NCI-H2081 (cell line): Measurements from ENCODE around the gene SSBP2.
A peak's percentile ranks its signal among the peaks of the same experiment; 100 is the strongest.
"Not testable (repeated sequence)": the region's sequence is repeated elsewhere in the genome, so short reads cannot be mapped to it uniquely, and the experiment has no call there.

Source experiments
- DNase-seq, 2 experiments: peaks; one replicate each; lab custom pipeline; 2025; lab: John Stamatoyannopoulos, UW

The SSBP2 gene

DNA sequence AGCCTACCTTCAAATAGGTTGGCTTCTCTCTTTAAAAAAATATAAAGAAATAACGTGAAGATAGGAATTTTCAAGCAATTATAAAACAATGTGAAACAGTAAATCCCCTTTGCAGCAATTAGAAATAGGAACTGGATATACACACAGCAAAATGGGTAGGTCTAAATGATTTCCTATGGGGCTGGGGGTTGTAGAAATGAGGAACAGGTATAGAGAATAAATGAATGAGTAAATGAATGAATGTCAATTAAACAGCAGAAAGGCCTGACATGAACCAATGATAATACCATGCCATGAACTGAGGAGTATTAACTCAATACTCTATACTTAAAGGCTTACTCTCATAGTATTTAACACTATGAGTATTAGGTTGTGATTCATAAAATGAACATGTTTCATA lies 21.6 kb downstream of the SSBP2 start:
- DNase-seq, result no peak

DNA sequence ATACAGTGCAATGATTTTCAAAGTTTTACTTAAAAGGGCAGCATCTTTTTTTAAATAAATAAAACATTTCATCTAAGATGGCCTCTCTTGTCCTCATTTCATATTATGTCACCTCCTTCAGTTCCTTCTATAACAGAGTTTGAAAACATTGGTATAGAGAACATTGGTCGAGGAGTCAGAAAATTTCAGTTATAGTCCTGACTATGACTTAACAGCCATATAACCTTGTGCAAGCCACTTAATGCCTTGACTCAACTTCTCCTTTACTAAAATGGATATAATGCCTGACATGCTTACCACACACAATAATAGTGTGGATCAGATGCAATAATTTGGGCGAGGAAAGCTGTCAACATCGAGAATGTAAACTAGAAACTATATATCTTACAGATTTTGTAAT lies 22.6 kb downstream of the SSBP2 start:
- DNase-seq, result no peak

DNA sequence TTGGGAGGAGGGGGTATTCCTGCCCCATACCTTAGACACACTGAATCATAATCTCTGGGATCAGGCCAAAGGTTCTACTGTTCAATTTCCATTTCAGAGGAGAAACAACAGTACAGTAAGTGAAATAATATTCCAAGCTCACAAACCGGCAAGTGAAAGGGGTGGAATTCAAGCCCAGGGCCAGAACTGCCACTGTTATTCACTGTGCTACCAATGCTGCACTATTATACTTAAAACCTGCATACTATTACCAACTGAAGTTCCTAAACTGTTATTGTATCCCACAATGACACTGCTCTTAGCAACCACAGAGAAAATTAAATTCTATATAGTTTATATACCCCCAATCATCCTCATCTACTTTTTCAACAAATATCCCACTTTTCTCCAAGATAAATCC lies 24.6 kb downstream of the SSBP2 start:
- no peak for DNase-seq

DNA sequence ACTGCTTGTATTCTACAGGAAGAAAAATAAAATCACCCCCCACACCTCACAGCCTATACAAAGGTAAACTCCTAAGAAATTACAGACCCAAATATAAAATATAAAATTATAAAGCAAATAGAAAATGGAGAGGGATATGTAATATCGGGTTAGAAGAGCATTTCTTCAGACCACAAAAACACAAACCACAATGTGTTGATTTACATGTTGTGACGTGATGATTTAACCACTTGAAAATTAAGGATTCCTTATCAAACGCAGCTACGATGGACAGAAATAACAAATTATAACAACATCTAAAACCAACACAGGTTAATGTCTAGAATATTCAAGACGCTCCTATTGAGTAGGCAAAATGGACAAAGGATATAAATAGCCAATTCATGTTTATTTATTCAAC lies 26.3 kb downstream of the SSBP2 start:
- DNase-seq, result no peak

- DNase-seq, result no peak
These were observed 26.8 kb downstream of the SSBP2 start for GRCh38 chr5:81724108-81724507.

- DNase-seq, result no peak
These were observed 29.8 kb downstream of the SSBP2 start for GRCh38 chr5:81721049-81721448.

DNA sequence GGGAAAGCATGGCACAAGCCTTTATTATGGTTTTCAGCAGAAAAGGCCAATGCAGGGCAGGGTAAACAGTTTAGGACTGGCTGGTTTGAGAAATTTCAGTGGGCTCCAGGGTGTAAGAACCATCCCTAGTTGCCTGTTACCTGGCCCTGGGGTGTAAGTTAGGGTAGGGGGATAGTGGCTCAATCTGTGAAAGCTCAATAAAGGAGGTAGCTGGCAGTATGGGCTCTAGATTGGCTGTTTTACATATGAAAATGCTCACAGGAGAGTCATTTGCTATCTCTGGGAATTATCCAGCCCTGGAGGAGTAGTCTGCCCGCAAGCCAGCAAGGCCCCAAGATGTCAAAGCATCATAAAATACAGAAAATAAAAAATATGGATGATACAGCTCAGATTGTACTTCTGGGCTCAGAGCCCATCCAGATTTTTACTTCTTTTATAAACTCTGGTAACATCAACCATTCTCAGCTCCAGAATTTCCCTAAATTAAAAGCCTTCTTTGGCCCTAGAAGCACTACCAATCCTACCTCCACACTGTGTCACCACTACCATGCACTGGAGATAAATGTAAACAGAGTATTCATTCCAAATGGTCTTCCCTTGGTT lies 31.1 kb downstream of the SSBP2 start:
- DNase-seq, result no peak

GRCh38 chr5:81718300-81718699 lies 32.6 kb downstream of the SSBP2 start:
- no peak for DNase-seq

GRCh38 chr5:81717860-81718259 lies 33.0 kb downstream of the SSBP2 start:
- no peak for DNase-seq

- DNase-seq, result no peak
These were observed 33.7 kb downstream of the SSBP2 start for GRCh38 chr5:81717226-81717625.

DNA sequence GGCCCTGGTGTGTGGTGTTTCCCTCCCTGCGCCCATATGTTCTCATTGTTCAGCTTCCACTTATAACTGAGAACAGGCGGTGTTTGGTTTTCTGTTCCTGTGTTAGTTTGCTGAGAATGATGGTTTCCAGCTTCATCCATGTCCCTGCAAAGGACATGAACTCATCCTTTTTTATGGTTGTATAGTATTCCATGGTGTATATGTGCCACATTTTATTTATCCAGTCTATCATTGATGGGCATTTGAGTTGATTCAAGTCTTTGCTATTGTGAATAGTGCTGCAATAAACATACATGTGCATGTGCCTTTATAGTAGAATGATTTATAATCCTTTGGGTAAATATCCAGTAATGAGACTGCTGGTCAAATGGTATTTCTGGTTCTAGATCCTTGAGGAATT lies 36.8 kb downstream of the SSBP2 start:
- not testable (repeated sequence) for DNase-seq

DNA sequence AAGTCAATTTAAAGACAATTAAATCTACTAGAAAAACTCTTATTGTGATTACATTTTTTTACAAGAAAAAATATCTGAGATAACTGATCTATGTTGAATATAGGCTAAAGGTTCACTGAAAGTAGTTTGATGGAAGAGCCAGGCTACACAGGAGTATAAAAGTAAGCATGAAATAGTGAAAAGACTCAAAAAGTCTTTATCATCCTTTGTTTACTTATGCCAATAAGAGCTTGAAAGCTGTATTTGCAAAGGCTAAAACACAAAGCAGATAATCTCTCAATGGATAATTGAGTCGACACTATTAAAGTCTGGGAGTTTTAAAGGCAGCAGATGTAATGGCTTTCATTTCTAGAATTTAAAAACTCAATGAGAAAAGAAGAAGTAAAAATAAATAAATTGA lies 42.0 kb downstream of the SSBP2 start:
- peak in 1 of 2 experiments; percentile 22 for DNase-seq

GRCh38 chr5:81703840-81704239 lies 47.1 kb downstream of the SSBP2 start:
- DNase-seq, result no peak

- no peak for DNase-seq
These were observed 50.7 kb downstream of the SSBP2 start for GRCh38 chr5:81700166-81700565.

- DNase-seq, result no peak
These were observed 52.1 kb downstream of the SSBP2 start for GRCh38 chr5:81698813-81699212.

DNA sequence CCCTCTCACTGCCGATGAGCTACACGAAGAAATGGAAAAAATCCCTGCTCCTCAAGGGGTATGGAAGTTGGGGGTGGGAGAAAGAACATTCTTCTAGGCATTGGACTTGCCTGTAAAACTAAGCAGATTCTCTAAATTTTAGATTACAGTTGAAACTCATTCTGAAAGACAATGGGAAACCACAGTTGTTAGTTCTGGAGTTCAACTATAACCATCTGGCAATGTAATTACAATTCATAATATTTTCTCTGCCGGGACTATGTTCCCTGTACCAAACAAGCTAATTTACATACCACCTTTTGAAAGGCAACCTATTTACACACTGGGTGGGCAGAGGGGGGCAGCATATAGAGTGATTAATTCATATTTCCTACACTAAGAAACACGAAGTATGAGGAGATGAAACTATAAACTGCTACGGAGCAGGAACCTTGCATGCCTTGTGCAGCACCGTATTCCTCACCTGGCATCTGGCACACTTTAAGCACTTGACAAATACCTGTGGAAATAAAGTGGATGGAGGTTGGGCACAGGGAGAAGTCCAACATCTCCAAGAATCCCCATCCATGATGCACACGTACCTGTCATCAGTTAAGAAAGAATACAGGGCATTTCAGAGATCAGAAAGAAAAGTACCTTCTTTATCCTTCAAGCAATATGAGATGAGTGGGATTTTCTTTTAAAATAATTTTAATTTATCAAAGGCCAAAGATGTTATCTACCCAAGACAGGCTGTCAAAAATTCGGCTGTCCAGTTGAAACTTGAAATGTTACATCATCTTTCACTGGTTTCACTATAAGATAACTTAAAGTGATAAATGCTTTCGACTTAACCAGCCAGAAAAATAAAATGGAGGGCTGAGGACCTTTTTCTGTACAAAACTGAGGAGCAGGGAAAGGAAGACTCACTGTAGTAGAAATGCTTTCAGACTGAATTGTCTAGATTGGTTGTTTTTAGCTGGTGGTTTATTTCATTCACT lies 54.2 kb downstream of the SSBP2 start:
- DNase-seq, result no peak

GRCh38 chr5:81694726-81695125 lies 56.2 kb downstream of the SSBP2 start:
- DNase-seq, result no peak

DNA sequence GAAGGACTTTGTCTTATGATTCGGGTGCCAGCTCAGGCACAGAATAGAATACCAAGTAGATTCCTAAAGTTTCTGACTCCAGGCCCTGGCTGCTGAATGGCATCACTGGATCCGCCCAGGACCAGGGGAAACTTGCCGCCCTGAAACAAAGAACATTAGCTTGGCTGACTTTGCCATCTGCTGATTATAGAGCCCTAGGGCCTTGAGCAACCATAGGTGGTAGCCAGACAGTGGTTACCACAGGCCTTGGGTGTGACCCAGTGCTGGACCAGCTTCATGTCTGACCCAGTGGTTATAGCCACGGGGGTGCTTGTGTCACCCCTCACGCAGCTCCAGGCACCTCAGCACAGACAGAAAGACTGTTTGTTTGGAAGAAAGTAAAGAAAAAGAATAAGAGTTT lies 62.7 kb downstream of the SSBP2 start:
- no peak for DNase-seq

- no peak for DNase-seq
These were observed 63.6 kb downstream of the SSBP2 start for GRCh38 chr5:81687292-81687691.

DNA sequence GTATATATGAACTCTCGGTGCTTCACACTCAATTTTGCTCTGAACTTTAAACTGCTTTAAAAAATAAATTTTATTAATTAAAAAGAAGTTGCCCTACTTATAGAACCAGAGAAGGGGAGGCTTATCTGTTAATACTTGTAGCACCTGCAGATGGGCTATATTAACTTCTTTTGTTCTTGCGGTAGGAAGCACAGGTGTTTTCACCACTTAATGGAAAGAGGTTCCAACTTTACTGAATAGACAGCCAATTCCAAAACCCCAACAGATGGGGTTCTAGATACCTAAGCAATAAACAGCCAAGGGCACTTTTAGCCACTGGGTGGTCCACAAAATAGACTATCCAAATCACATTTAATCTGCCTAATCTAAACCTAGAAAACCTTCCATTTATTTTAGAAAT lies 65.4 kb downstream of the SSBP2 start:
- DNase-seq, result no peak

GRCh38 chr5:81679885-81680284 lies 71.0 kb downstream of the SSBP2 start:
- DNase-seq, result no peak

DNA sequence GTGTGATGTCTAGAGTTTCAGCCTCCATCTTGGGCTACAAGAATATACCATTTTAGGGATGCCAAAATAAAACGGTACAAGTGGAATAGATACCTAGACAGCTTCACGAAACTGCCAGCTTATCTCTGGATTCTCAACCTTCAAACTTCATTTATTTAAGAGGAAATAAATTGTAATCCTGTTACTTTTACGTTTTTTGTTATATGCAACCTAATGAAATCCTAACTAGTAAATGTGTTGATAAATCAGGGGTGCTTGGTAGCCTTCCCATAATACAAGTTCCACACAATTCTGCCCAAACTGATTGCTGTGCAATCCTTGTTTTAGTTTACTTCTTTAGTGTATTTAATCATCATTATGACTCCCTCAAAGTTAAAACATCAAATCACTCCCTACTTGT lies 75.5 kb downstream of the SSBP2 start:
- DNase-seq, result no peak

GRCh38 chr5:81665795-81666194 lies 85.1 kb downstream of the SSBP2 start:
- no peak for DNase-seq

DNA sequence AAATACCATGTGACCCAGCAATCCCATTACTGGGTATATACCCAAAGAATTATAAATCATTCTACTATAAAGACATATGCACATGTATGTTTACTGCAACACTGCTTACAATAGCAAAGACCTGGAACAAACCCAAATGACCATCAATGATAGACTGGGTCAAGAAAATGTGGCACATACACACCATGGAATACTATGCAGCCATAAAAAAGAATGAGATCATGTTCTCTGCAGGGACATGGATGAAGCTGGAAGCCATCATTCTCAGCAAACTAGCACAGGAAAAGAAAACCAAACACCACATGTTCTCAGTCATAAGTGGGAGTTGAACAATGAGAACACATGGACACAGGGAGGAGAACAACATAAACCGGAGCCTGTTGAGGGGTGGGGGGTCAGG lies 90.3 kb downstream of the SSBP2 start:
- not testable (repeated sequence) for DNase-seq
